ENCODE measurements around the gene RASSF4. TPM values are rescaled to one million over a fixed set of nuclear protein-coding genes. Genes with fewer than 3 reads are reported as not detected.

Gene RASSF4
- polyA plus RNA-seq, 1 donor (not counting 4 experiments of a cell fraction or from before 2014, with no cell fraction given): 0.20 TPM

GRCh38 chr10:44917848-44918247 lies 41.8 kb upstream of the RASSF4 start:
- Histone ChIP-seq H3K4me2 (ENCODE audit: control insufficient read depth, extremely low read depth, insufficient read depth, low read depth, low read length) (no peak overlapping the region), H3K27me3 (ENCODE audit: control insufficient read depth, extremely low read depth, insufficient read depth, low read length) (no peaks in the 10 kb centered on the region), H3K36me3 (ENCODE audit: control insufficient read depth in 2 of 2, extremely low read depth in 1 of 2, insufficient read depth in 2 of 2, low read length in 2 of 2) (no peaks in the 10 kb centered on the region), H3K27ac (ENCODE audit: control insufficient read depth, insufficient read depth, low read length) (no peak overlapping the region), H3K79me2 (ENCODE audit: control insufficient read depth, insufficient read depth, low read length) (no peaks in the 10 kb centered on the region), H3K4me3 (ENCODE audit: control insufficient read depth in 2 of 3, extremely low read depth in 1 of 3, insufficient read depth in 2 of 3, low read depth in 1 of 3, low read length in 3 of 3) (no peak overlapping the region), H2AFZ (ENCODE audit: control insufficient read depth, low read length) (no peak overlapping the region), H3K9me1 (ENCODE audit: control insufficient read depth, extremely low read depth, insufficient read depth, low read length) (no peaks in the 10 kb centered on the region), H3K9ac (ENCODE audit: control insufficient read depth, extremely low read depth, insufficient read depth, low read length) (no peak overlapping the region), H3K9me3 (ENCODE audit: control insufficient read depth, low read depth, low read length) (no peaks in the 10 kb centered on the region), H3K4me1 (ENCODE audit: control insufficient read depth, extremely low read depth, insufficient read depth, low read length) (no peaks in the 10 kb centered on the region), H4K20me1 (ENCODE audit: control insufficient read depth, extremely low read depth, insufficient read depth, low read length) (no peaks in the 10 kb centered on the region)
- dilution Hi-C loops (cut with MboI; ENCODE audit: extremely low pct_ligation_motif_present, low sequenced_read_pairs): no loop called here
- TF ChIP-seq CTCF (optimal IDR thresholded peaks at IDR 0.05 in 1 of 3, IDR thresholded peaks at IDR 0.05 in 1 of 3, conservative IDR thresholded peaks at IDR 0.05 in 1 of 3; ENCODE audit: extremely low read depth in 1 of 3, insufficient read depth in 2 of 3, low read length in 3 of 3) (no peak), EZH2 (IDR thresholded peaks at IDR 0.05; ENCODE audit: low read length) (no peak)
- DNase-seq (ENCODE audit: low read depth, low spot score) (no peak), FAIRE-seq (no peak)

GRCh38 chr10:44920252-44920651 lies 39.4 kb upstream of the RASSF4 start:
- TF ChIP-seq EZH2 (IDR thresholded peaks at IDR 0.05; ENCODE audit: low read length): no peak
- TF ChIP-seq CTCF (optimal IDR thresholded peaks at IDR 0.05 in 1 of 3, IDR thresholded peaks at IDR 0.05 in 1 of 3, conservative IDR thresholded peaks at IDR 0.05 in 1 of 3; ENCODE audit: extremely low read depth in 1 of 3, insufficient read depth in 2 of 3, low read length in 3 of 3): no peak
- H3K9me1 ChIP-seq (ENCODE audit: control insufficient read depth, extremely low read depth, insufficient read depth, low read length): no peaks in the 10 kb centered on the region
- dilution Hi-C loops (cut with MboI; ENCODE audit: extremely low pct_ligation_motif_present, low sequenced_read_pairs): no loop called here
- H2AFZ ChIP-seq (ENCODE audit: control insufficient read depth, low read length): no peak overlapping the region
- FAIRE-seq (no peak), DNase-seq (ENCODE audit: low read depth, low spot score) (no peak)
- H3K27me3 ChIP-seq (ENCODE audit: control insufficient read depth, extremely low read depth, insufficient read depth, low read length): no peaks in the 10 kb centered on the region
- no peaks in the 10 kb centered on the region for H3K9me3 ChIP-seq (ENCODE audit: control insufficient read depth, low read depth, low read length)
- H3K9ac ChIP-seq (ENCODE audit: control insufficient read depth, extremely low read depth, insufficient read depth, low read length): no peak overlapping the region
- no peak overlapping the region for H3K27ac ChIP-seq (ENCODE audit: control insufficient read depth, insufficient read depth, low read length)
- H3K4me1 ChIP-seq (ENCODE audit: control insufficient read depth, extremely low read depth, insufficient read depth, low read length): no peaks in the 10 kb centered on the region
- no peak overlapping the region for H3K4me3 ChIP-seq (ENCODE audit: control insufficient read depth in 2 of 3, extremely low read depth in 1 of 3, insufficient read depth in 2 of 3, low read depth in 1 of 3, low read length in 3 of 3)
- no peaks in the 10 kb centered on the region for H4K20me1 ChIP-seq (ENCODE audit: control insufficient read depth, extremely low read depth, insufficient read depth, low read length)
- no peak overlapping the region for H3K4me2 ChIP-seq (ENCODE audit: control insufficient read depth, extremely low read depth, insufficient read depth, low read depth, low read length)
- H3K36me3 ChIP-seq (ENCODE audit: control insufficient read depth in 2 of 2, extremely low read depth in 1 of 2, insufficient read depth in 2 of 2, low read length in 2 of 2): no peaks in the 10 kb centered on the region
- no peaks in the 10 kb centered on the region for H3K79me2 ChIP-seq (ENCODE audit: control insufficient read depth, insufficient read depth, low read length)
